GM19193 (cell line): Measurements from ENCODE around the gene TMEM158.

Source experiments
- POLR2A ChIP-seq: IDR thresholded peaks from 4 replicates; pipeline ENCODE4 v1.6.1; 2011; ENCODE audit not compliant: insufficient read depth, insufficient read length; ENCODE audit errors: extremely low read depth

The TMEM158 gene

DNA sequence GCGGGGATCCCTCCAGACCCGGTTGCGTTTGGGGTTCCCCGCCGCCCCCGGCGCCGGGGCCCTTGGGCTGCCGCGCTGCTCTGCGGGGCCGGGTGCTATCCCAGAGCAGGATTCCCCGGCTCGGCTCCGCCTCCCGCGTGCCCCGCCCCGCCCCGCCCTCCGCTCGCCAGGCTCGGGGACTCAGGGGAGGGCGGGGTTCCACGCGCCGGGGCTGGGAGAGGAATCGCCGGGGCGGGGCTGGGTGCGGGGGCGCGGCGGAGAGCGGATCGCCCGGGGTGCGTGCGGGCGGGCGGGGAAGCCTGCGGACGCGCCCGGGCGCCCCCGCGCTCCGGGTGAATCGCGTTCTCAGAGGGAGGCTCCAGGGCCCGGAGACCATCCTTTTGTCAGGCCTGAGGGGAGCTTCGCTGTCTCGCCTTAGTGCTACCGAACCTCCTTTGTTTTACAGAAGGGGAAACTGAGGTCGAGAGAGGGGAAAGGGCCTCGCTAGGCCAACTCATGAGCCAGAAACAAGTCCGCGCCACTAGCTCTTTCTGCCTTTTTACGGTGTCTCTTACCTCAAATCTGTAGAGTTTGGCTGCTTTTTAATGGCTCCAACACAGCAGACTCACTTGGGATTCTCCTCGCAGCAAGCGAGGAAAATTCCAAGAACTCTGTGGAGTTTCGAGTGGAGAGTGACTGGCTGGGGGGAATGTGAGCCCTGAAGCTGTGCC is at the start of gene TMEM158:
TSS of gene TMEM158 (minus strand) at position 82 of the 710 bp plus-strand sequence. CDS start 260 bp downstream, outside the sequence.
- no peak for TF ChIP-seq POLR2A

- TF ChIP-seq POLR2A, result no peak
Observed at GRCh38 chr3:45275006-45275704, 49.1 kb upstream of the TMEM158 start.

GRCh38 chr3:45273681-45274515 is 47.8 kb upstream of the TMEM158 start:
- no peak for TF ChIP-seq POLR2A

DNA sequence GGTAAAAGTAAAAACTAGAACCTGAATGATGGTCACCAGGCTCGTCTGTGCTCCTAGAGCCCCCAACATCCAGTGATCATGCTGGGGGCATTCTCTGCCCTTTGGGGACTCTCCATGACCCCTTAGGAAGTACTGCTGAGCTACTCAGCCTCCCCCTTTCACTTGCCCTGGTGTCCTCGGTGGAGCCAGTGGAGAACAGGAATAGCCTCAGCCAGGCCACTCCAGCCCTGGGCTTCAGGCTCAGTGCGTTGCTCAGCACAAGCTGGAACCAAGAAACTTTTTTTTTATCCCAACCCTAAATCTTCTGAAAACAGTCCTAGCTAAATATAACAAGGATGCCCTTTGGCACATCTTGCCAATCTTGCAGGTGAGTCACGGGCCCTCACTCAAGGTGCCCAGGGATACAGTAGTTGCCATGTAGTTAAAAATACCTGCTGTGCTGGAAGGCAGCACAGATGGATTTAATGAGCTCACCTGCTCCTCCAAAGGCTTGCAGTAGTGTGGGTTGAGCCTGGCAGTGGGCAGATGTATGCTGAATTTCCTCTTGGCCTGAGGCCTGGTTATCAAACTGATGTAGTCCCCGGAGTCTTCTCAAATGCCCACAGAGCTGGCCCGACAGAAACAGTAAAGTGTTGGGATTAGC is 46.9 kb upstream of the TMEM158 start:
- TF ChIP-seq POLR2A, result no peak

DNA sequence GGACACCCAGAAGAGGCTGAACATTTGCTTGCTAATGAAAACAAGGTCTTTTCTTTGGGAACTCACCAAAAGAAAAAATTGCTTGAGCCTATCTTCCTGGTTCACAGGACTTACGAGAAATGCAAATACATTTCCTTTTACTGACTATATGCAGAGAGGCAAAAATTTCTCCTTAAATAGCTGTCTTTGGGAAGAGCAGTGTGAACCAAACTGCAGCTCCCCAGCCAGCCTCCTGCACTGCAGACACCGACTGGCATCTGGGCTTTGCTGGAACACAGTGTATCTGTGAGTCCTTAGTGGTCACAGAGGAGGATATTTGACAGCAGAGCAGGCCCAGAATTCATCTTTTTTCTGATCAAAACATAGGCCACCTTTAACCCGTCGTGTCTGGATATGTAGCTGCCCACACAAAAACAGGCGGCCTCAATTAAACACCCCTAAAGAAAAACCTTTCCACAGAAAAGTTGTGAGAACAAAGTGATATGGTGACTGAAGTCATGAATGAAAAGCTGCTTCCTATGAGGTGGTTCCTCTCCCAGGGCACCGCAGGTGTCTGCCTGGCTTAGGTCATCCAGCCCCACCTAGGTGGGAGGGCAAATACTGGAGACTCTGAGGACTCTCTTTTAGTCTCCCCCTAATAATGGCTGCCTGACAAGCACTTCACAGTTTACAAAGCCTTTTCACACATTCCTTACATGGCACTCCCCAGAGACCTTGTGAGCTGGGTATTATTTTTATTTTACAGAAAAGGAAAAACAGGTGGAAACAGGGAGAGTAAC is 46.1 kb upstream of the TMEM158 start:
- TF ChIP-seq POLR2A, result no peak

- TF ChIP-seq POLR2A, result no peak
Observed at GRCh38 chr3:45269952-45270351, 43.9 kb upstream of the TMEM158 start.

- TF ChIP-seq POLR2A, result no peak
Observed at GRCh38 chr3:45267097-45267496, 41.0 kb upstream of the TMEM158 start.

DNA sequence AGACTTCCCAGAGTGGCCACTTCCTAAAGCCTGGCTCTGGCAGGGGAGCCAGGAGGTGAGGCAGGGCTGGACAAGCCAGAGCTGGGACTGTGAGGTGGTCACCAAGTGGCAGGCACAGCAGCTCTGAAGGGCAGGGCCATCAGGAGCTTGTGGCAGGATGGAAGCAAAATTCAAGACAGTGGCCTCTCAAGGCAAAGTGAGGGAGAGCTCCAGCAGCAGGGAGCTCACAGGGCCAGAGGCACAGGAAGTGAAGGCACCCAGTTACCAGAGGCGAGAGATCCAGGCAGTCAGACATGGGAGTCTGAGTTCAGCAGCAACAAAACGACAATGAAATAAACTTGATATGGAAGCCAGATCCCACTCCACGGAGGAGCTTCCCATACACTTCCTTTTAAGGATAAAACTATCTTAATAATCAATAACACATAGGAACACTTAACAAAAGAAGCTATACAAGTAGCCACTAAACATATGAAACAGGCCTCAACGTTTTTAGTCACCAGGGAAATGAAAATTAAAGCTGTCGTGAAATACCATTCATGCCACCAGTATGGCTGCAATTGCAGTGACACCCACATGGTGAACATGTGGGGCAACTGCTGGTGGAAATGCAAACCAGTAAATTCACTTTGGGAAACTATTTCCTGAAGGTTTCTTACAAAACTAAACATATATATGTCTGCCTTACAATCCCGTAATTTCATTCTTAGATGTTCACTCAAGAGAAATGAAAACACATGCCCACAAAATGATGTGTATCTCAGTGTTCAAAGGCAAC is 35.4 kb upstream of the TMEM158 start:
- TF ChIP-seq POLR2A, result no peak

- TF ChIP-seq POLR2A, result no peak
Observed at GRCh38 chr3:45259133-45259532, 33.0 kb upstream of the TMEM158 start.

DNA sequence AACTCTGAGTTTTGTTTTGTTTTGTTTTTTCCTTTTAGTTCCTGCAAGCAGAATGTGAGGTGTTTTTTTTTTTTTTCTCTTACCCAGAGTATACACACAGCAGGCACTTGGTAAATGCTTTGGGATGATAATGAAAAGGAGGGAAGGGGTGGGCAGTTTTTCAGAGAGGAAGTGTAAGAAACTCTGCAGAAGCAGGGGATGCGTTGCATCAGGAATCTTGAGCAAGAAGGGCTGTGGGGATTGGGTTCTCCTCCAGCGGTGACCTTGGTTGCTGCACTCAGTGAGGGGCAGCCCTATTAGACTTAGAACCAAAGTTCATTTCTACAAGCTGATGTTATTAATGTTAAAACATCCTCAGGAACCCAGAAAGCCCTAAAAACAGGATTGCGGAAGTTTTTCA is 32.2 kb upstream of the TMEM158 start:
- TF ChIP-seq POLR2A, result no peak

DNA sequence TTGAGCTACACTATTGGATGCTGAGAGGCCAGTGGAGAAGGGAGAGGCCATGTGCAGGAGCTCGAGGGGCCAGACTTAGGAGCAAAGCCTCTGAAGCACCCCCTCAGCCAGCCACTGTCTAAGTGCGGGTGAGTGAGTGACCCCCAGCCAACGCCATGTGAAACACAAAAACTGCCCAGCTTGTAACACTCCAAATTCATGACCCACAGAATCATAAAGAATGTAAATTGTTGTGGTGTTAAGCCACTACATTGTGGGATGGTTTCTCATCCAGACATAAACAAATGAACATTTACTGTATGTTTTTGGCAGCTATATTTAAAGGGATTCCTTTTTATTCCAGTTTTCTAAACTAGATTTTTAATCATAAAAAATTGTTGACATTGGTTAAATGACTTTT is 27.2 kb upstream of the TMEM158 start:
- no peak for TF ChIP-seq POLR2A

GRCh38 chr3:45252826-45253225 is 26.7 kb upstream of the TMEM158 start:
- TF ChIP-seq POLR2A, result no peak

- no peak for TF ChIP-seq POLR2A
Observed at GRCh38 chr3:45249391-45249790, 23.3 kb upstream of the TMEM158 start.

- no peak for TF ChIP-seq POLR2A
Observed at GRCh38 chr3:45246241-45246640, 20.2 kb upstream of the TMEM158 start.

DNA sequence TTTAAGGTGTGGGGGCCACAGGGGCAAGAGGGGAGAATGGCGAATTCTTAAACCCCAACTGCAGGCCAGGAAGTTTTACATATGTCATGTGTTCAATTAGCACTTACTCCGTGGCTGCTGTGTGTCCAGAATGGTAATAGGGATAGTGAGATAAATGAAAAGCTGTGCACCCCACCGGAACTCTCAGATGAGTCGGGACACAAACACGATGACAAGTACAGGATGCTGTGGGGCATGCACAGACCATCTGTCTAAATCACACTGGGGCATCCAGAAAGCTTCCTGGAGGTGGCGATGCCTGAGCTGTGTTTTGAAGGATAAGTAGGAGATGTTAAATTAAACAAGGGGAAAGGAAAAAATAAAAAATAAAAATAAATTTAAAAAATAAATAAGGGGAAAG is 18.3 kb upstream of the TMEM158 start:
- TF ChIP-seq POLR2A, result no peak
